Right lung (tissue), 5 donors: ENCODE data around the gene HK1. TPM values are rescaled to one million over a fixed set of nuclear protein-coding genes. Genes with fewer than 3 reads are reported as not detected.
"Not testable (repeated sequence)": the region's sequence is repeated elsewhere in the genome, so short reads cannot be mapped to it uniquely, and the experiment has no call there.

ENCODE experiments used
- DNase-seq, 2 donors: peaks; one replicate each; pipeline ENCODE4 v3.0.0-alpha.2; 2013
- polyA plus RNA-seq, 5 donors: library from polyadenylated mRNA; unstranded; fragments of 120-200 nt; gene quantifications; one replicate each; pipeline versions ENCODE4 v1.2.1 to v1.2.3, GENCODE V29; 2013; ENCODE audit warnings: inconsistent platforms in 1 of 5, low replicate concordance in 1 of 5; ENCODE audit not compliant: insufficient read length in 5 of 5, insufficient read depth in 1 of 5

Gene HK1
- polyA plus RNA-seq, 5 donors = 45.5 to 62.7 (median 53.4) TPM

DNA sequence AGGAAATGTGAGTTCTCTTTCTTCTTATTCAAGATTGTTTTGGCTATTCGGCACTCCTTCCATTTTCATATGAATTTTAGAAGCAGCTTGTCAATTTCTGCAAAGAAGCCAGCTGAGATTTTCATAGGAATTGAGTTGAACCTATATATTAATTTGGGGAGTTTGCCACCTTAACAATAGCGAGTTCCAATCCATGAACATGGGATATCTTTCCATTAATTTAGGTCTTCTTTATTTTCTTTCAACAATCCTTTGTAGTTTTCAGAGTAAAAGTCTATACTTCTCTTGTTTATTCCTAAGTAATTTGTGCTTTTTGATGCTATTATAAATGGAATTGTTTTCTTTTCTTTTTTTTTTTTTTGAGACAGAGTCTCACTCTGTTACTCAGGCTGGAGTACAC, 26.9 kb upstream of the HK1 start:
- DNase-seq = not testable (repeated sequence)

- DNase-seq = no peak
Observed at GRCh38 chr10:69253171-69253570, 25.1 kb upstream of the HK1 start.

- DNase-seq = no peak
Observed at GRCh38 chr10:69254877-69255276, 23.4 kb upstream of the HK1 start.

- DNase-seq = no peak
Observed at GRCh38 chr10:69259547-69260243, 18.6 kb upstream of the HK1 start.

- DNase-seq = no peak
Observed at GRCh38 chr10:69261184-69261583, 17.1 kb upstream of the HK1 start.

DNA sequence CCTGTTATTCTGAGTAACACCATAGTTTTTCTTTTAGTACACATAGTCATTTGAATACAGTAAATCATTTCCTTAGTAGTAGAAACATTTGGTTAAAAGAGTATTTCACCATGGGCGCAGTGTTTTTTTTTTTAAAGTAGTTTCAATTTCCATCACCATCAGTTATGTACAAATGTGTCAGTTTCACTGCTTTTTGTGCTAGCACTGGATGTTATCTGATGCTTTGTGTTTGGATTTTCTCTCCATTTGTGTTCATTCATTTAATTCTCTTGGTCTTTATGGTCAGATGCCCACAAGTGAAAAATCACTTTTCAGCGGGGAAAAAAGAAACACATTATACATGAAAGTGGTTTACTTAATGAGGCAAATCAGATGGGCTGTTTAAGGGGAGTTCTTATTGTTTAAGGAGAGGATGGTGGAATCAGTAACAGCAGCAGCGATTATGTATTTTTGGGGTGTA, 16.0 kb upstream of the HK1 start:
- DNase-seq = no peak

- no peak for DNase-seq
Observed at GRCh38 chr10:69265521-69265920, 12.8 kb upstream of the HK1 start.

- no peak for DNase-seq
Observed at GRCh38 chr10:69268761-69269416, 9.4 kb upstream of the HK1 start.

- no peak for DNase-seq
Observed at GRCh38 chr10:69269761-69270160, 8.5 kb upstream of the HK1 start.

DNA sequence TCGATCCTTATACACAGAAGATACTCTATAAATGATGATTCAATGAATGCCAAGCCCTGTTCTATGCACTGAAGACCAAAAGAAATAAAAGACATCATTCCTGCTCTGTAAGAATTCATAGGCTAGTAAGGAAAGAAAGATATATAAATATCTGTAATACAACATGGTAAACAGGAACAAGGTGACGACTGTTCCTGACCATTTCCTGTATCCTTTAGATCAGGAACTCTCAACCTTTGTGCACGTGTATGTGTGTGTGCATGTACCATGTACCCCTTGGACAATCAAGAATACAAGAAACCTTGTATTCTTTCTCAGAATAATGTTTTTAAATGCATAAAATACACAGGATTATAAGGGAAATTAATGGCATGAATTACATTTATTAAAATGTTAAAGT, 7.3 kb upstream of the HK1 start:
- DNase-seq = no peak

DNA sequence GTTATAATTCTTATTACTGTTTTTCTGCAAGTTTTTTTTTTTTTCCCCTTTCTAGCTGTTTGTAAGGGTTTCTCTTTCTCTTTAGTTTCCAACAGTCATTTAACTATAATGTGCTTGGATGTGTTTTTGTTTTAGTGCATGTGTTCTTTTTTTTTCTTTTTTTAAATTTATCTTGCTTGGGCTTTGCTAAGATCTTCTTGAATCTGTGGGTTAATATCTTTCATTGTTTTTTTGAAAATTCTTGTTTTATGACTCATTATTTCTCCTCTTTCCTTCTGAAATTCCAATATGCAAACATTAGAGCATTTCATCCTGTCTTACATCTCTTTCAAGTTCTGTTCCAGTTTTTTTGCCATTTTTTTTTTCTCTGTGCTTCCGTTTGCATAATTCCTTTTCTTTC, 5.7 kb upstream of the HK1 start:
- DNase-seq = no peak

DNA sequence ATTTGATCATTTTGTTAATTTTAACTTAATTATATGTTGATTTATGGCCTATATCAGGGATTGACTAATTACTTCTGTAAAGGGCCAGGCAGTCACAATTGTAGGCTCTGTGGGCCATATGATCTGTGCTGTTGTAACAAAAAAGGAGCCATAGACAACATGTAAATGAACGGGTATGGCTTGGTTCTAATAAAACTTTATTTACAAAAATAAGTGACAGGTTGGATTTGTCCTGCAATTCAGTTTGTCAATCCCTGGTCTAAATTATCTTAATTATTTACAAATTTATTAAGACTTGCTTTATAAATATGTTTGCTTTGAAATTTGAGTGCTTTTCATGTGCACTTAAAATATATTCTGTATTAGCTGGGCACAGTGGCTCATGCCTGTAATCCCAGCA, 2.9 kb upstream of the HK1 start:
- DNase-seq = no peak

DNA sequence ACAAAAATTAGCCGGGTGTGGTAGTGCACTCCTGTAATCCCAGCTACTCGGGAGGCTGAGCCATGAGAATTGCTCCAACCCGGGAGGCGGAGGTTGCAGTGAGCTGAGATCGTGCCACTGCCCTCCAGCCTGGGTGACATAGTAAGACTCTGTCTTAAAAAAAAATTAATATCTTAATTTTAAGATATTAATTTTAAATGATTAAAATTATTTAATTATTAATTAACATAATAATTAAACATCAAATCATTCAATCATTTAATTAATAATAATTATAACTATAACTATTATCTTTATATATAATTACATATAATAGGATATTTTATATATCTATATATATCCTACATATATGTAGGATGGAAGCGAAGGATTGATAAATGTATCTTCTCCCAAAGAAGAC, 1.8 kb upstream of the HK1 start:
- no peak for DNase-seq

DNA sequence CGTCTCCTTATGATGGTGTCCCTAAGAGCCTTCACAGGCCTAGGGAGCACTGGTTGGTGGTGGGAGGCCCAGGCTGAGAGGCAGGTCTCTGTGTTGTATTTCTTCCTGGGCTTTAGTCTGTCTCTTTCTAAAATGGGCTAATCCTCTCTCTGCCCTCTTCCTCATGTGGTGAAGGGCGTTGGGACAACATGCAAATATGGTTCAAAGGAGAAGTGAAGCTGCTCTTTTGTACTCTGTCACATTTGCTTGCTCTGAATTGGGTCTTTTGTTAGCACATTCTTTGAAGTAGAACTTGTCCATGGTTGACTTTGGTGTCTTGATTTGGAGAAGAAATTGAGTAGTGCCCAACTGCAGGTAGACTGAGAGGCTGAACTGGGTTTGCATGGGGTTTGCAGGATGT, 814 bp downstream of the HK1 start:
- no peak for DNase-seq

DNA sequence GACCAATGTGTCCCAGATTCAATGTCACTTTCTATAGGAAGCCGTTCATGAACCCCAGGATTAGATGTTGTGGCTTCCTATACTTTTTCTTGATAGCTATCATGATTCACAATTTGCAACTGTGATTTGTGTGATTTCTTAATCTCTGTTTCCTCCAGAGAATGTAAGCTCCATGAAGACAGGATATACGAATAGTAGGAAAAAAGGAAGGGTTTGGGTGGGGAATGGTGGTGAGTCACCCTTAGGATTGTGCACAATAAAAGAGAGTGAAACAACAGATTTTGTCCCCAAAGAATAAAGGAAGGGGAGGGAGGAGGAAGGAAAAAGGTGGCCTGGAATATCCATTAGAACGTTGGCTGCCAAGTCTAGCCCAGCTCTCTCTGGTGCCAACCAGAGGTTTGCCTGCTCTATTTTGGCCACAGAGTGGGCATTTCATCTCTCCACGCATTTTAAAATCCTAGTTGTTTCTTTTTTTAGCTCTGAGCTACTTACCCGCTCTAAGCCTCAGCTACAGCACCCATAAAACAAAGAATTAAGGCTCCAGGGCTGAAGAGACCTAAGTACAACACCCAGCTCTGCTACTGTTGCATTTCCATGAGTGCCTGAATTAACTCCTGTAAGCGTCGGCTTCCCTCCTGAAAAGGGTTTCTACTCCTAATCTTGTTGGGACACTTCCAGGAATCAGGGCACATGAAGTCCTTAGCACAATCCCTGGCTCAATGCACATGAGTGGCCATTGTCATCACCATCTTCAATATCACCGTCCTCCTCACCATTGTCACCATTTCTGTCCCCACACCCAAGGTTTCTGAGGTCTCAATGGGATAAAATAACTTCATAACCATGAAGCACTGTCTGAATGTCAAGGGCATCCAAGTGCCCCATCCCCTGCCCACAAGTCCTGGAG, 3.5 kb downstream of the HK1 start:
- no peak for DNase-seq

GRCh38 chr10:69284402-69284801, 6.1 kb downstream of the HK1 start:
- not testable (repeated sequence) for DNase-seq

GRCh38 chr10:69285699-69286098, 7.4 kb downstream of the HK1 start:
- no peak for DNase-seq

DNA sequence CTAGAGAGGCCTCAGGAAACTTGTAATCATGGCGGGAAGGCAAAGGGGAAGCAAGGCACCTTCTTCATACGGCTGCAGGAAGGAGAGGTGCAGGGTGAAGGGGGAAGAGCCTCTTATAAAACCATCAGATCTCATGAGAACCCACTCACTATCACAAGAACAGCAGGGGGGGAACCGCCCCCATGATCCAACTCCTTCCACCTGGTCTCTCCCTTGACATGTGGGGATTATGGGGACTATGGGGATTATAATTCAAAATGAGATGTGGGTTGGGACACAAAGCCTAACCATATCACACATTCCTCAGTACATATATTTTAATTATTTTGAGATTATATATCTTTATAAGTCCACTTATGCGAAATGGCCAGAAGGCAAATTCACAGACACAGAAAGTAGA, 8.9 kb downstream of the HK1 start:
- DNase-seq = no peak

GRCh38 chr10:69290993-69291392, 12.7 kb downstream of the HK1 start:
- no peak for DNase-seq

DNA sequence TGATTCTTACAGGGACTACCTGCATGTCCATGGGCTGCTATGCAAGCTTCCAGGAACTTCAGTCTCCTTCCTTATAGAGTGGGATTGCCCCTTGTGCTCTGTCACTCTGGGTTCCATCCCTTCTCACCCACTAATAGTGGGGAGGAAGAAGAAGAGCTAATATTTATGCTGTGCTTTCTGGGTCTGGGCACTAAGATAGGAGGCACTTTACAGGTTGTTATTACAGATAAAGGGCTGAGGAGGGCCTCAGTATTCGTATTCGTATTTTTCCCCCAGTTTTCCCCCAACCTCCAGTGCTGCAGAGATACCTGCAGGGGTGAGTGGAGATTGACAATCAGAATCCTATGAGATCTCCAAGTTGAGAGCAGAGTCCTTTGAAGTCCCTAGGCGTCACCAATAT, 14.2 kb downstream of the HK1 start:
- no peak for DNase-seq

GRCh38 chr10:69295027-69295636, 16.8 kb downstream of the HK1 start:
- DNase-seq = no peak

- no peak for DNase-seq
Observed at GRCh38 chr10:69303632-69304051, 25.3 kb downstream of the HK1 start.
